ENCODE measurements around the gene FRMPD4.

DNA sequence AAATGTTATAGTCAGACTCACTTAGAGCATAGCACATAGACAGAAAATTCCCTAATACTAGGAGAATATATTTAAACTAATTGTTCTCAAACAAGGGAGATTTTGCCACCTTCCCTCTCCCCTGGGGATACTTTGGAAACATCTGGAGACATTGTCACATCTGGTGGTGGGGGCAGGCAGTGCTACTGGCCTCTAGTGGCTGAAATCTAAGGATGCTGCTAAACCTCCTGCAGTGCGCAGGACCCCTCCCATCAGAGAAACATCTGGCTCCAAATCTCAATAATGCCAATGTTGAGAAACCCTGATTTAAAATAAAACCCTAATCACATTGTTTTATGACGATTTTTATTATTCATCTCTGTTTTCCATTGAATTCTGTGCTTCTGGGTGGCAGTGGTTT is 244.9 kb downstream of the FRMPD4 start:
- TF ChIP-seq, protein P1, sequence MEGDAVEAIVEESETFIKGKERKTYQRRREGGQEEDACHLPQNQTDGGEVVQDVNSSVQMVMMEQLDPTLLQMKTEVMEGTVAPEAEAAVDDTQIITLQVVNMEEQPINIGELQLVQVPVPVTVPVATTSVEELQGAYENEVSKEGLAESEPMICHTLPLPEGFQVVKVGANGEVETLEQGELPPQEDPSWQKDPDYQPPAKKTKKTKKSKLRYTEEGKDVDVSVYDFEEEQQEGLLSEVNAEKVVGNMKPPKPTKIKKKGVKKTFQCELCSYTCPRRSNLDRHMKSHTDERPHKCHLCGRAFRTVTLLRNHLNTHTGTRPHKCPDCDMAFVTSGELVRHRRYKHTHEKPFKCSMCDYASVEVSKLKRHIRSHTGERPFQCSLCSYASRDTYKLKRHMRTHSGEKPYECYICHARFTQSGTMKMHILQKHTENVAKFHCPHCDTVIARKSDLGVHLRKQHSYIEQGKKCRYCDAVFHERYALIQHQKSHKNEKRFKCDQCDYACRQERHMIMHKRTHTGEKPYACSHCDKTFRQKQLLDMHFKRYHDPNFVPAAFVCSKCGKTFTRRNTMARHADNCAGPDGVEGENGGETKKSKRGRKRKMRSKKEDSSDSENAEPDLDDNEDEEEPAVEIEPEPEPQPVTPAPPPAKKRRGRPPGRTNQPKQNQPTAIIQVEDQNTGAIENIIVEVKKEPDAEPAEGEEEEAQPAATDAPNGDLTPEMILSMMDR (conservative IDR thresholded peaks at IDR 0.05; ENCODE audit: low read length): no peak; the same call in 1 of the 2 replicates
- no peak for TF ChIP-seq EZH2phosphoT487 (IDR thresholded peaks at IDR 0.05; ENCODE audit: borderline replicate concordance)
